Neural progenitor cell (in vitro differentiated cells): ENCODE data around the gene SLC7A6OS.

Source experiments
- CTCF ChIP-seq: fragments of 200-600 bp; sonication (generic); IDR thresholded peaks from 2 replicates; pipeline ENCODE4 v1.5.1; 2017; ENCODE audit warnings: antibody characterized with exemption, mild to moderate bottlenecking
- EZH2 ChIP-seq: fragments of 200-600 bp; sonication (generic); IDR thresholded peaks from 2 replicates; pipeline ENCODE4 v1.6.1; 2017; ENCODE audit warnings: antibody characterized with exemption, mild to moderate bottlenecking, moderate library complexity
- EZH2phosphoT487 ChIP-seq: fragments of 200-600 bp; sonication (generic); IDR thresholded peaks from 2 replicates; pipeline ENCODE4 v1.6.1; 2017; ENCODE audit warnings: antibody characterized with exemption

- TF ChIP-seq CTCF (no peak), EZH2phosphoT487 (no peak), EZH2 (no peak)
These were observed 11.7 kb downstream of the SLC7A6OS start for GRCh38 chr16:68298907-68299561.
